Peyer's patch (tissue), 4 donors: ENCODE measurements around the gene TMEM86B. TPM values are rescaled to one million over a fixed set of nuclear protein-coding genes. Genes with fewer than 3 reads are reported as not detected.
"Not testable (repeated sequence)": the region's sequence is repeated elsewhere in the genome, so short reads cannot be mapped to it uniquely, and the experiment has no call there.

Experiments
- DNase-seq, 3 donors: peaks; one replicate each; pipeline ENCODE4 v3.0.0-alpha.2; 2017 to 2019
- H3K27ac ChIP-seq, 4 donors: fragments of 200-600 bp; sonication (generic); one replicate each; pipeline ENCODE4 v1.5.1; 2016 to 2019
- H3K27me3 ChIP-seq, 2 donors: fragments of 200-600 bp; sonication (generic); one replicate each; pipeline ENCODE4 v1.5.1; 2019
- H3K36me3 ChIP-seq, 3 donors: fragments of 200-600 bp; sonication (generic); one replicate each; pipeline ENCODE4 v1.5.1; 2016 to 2019
- H3K4me1 ChIP-seq, 4 donors: fragments of 200-600 bp; sonication (generic); one replicate each; pipeline ENCODE4 v1.5.1; 2016 to 2019
- H3K4me3 ChIP-seq, 4 donors: fragments of 200-600 bp; sonication (generic); 1 replicate in 3 of 4; 2 replicates in 1 of 4; pipeline ENCODE4 v1.5.1; 2016 to 2019; ENCODE audit warnings: mild to moderate bottlenecking in 1 of 4
- H3K9me3 ChIP-seq, 4 donors: fragments of 200-600 bp; sonication (generic); one replicate each; pipeline ENCODE4 v1.5.1; 2016 to 2019; ENCODE audit warnings: mild to moderate bottlenecking in 1 of 4
- CTCF ChIP-seq, 6 experiments: fragments of 450-650 bp in 4 of 6; fragments of 200-600 bp in 2 of 6; sonication (generic) in 1 of 6; IDR thresholded peaks; one replicate each; pipeline ENCODE4 v1.5.1; 2017 to 2019; ENCODE audit warnings: antibody characterized with exemption in 6 of 6, mild to moderate bottlenecking in 3 of 6, moderate library complexity in 1 of 6
- POLR2A ChIP-seq, 2 donors: fragments of 450-650 bp; IDR thresholded peaks; one replicate each; pipeline ENCODE4 v1.5.1; 2017; ENCODE audit warnings: antibody characterized with exemption in 2 of 2, mild to moderate bottlenecking in 2 of 2, moderate library complexity in 2 of 2
- total RNA-seq, 4 donors: library from RNA; depleted of rRNA; stranded (reverse); fragments of >200 nt; gene quantifications; one replicate each; pipeline ENCODE4 v1.1.0, GENCODE V29; 2016

TMEM86B gene
- total RNA-seq, 4 donors from 2014 or later: 9.1 to 39.8 (median 15.1) TPM

- Histone ChIP-seq H3K9me3 (peaks cover 0 to 9% (median 4%) of the 10 kb centered on the region in 4 donors), H3K4me1 (peaks cover 0 to 16% (median 0%) of the 10 kb centered on the region in 4 donors), H3K27ac (peak overlapping the region in 3 of 4 donors; percentile 84 to 98 (median 95)), H3K4me3 (peak overlapping the region in 2 of 4 donors; percentile 58 to 65), H3K36me3 (peaks cover 0 to 11% (median 0%) of the 10 kb centered on the region in 3 donors), H3K27me3 (no peaks in the 10 kb centered on the region)
- TF ChIP-seq CTCF (IDR thresholded peaks at IDR 0.05): no peak
- no peak for TF ChIP-seq POLR2A (IDR thresholded peaks at IDR 0.05)
- DNase-seq: no peak
Measured at GRCh38 chr19:55209693-55210472, 18.7 kb downstream of the TMEM86B start.

GRCh38 chr19:55208880-55209692, 19.5 kb downstream of the TMEM86B start, which contains the start of gene PTPRH:
PTPRH (minus strand) TSS chr19:55209501; CDS start chr19:55209433, 68 bp downstream.
- H3K27ac ChIP-seq: peak within 1 kb of the TSS in 3 of 4 donors; percentile 84 to 98 (median 95)
- peak within 1 kb of the TSS in 3 of 4 donors; percentile 31 to 65 (median 58) for H3K4me3 ChIP-seq
- peaks cover 0 to 19% (median 0%) of the 10 kb centered on the region in 3 donors for H3K36me3 ChIP-seq
- peaks cover 0 to 9% (median 4%) of the 10 kb centered on the region in 4 donors for H3K9me3 ChIP-seq
- H3K4me1 ChIP-seq: peaks cover 0 to 16% (median 0%) of the 10 kb centered on the region in 4 donors
- no peaks in the 10 kb centered on the region for H3K27me3 ChIP-seq
- DNase-seq: peak in 2 of 3 donors; percentile 84 to 86
- TF ChIP-seq CTCF (IDR thresholded peaks at IDR 0.05) (no peak), POLR2A (IDR thresholded peaks at IDR 0.05) (peak; percentile 46 to 79)

- Histone ChIP-seq H3K9me3 (no peaks in the 10 kb centered on the region), H3K27ac (peak overlapping the region in 3 of 4 donors; percentile 85 to 94 (median 91)), H3K27me3 (no peaks in the 10 kb centered on the region), H3K36me3 (peaks cover 0 to 37% (median 0%) of the 10 kb centered on the region in 3 donors), H3K4me1 (peaks cover 0 to 16% (median 0%) of the 10 kb centered on the region in 4 donors), H3K4me3 (peak overlapping the region in 3 of 4 donors; percentile 21 to 61 (median 54))
- TF ChIP-seq POLR2A (IDR thresholded peaks at IDR 0.05) (peak; percentile 92 to 95), CTCF (IDR thresholded peaks at IDR 0.05) (no peak)
- DNase-seq: peak in 2 of 3 donors; percentile 92 to 95
Measured at GRCh38 chr19:55206664-55207500, 21.7 kb downstream of the TMEM86B start.

GRCh38 chr19:55202199-55202598, 26.4 kb downstream of the TMEM86B start:
- DNase-seq, H3K9me3 ChIP-seq, H3K27me3 ChIP-seq, H3K4me1 ChIP-seq, H3K27ac ChIP-seq, H3K4me3 ChIP-seq: not testable (repeated sequence)
- peak in 2 of 6 experiments; percentile 12 to 24 for TF ChIP-seq CTCF (IDR thresholded peaks at IDR 0.05)
- H3K36me3 ChIP-seq: peaks cover 0 to 78% (median 0%) of the 10 kb centered on the region in 3 donors
